Keratinocyte (primary cell): ENCODE results near the gene OPRL1. TPM values are rescaled to one million over a fixed set of nuclear protein-coding genes. Genes with fewer than 3 reads are reported as not detected.
"Not testable (repeated sequence)": the region's sequence is repeated elsewhere in the genome, so short reads cannot be mapped to it uniquely, and the experiment has no call there.

Experiments
- DNase-seq: peaks from one replicate; pipeline ENCODE4 v3.0.0-alpha.2; 2011; ENCODE audit warnings: low read depth, missing footprints, low spot score
- FAIRE-seq: peaks from 2 replicates; lab custom pipeline; 2011; peaks lifted over from hg19 to GRCh38; lab: Jason Lieb, UNC
- H2AFZ ChIP-seq: 2 replicates; pipeline ENCODE4 v1.6.0; 2012; ENCODE audit warnings: low read length, control low read depth, inconsistent platforms; ENCODE audit not compliant: control insufficient read depth
- H3K27ac ChIP-seq: 2 replicates; pipeline ENCODE4 v1.5.1; 2011; ENCODE audit warnings: low read length; ENCODE audit not compliant: control insufficient read depth, insufficient read depth
- H3K27me3 ChIP-seq: 3 replicates; pipeline ENCODE4 v1.6.0; 2011; ENCODE audit warnings: low read length; ENCODE audit not compliant: control insufficient read depth, insufficient read depth; ENCODE audit errors: extremely low read depth
- H3K36me3 ChIP-seq, 2 experiments: 2 replicates in 1 of 2; 3 replicates in 1 of 2; pipeline ENCODE4 v1.5.1; 2011; ENCODE audit warnings: low read length in 2 of 2, mild to moderate bottlenecking in 1 of 2; ENCODE audit not compliant: control insufficient read depth in 2 of 2, insufficient read depth in 2 of 2; ENCODE audit errors: extremely low read depth in 1 of 2
- H3K4me1 ChIP-seq: 3 replicates; pipeline ENCODE4 v1.5.1; 2011; ENCODE audit warnings: low read length; ENCODE audit not compliant: control insufficient read depth, insufficient read depth; ENCODE audit errors: extremely low read depth
- H3K4me2 ChIP-seq: 3 replicates; pipeline ENCODE4 v1.6.0; 2011; ENCODE audit warnings: low read depth, low read length; ENCODE audit not compliant: control insufficient read depth, insufficient read depth; ENCODE audit errors: extremely low read depth
- H3K4me3 ChIP-seq, 3 experiments: fragments of 200-600 bp in 1 of 3; sonication (generic) in 1 of 3; 2 replicates in 2 of 3; 3 replicates in 1 of 3; pipeline ENCODE4 v1.5.1; 2011 to 2016; ENCODE audit warnings: low read length in 3 of 3, mild to moderate bottlenecking in 3 of 3, control low read depth in 2 of 3, inconsistent platforms in 1 of 3, low read depth in 1 of 3, mixed read lengths in 1 of 3, mixed run types in 1 of 3, moderate library complexity in 1 of 3; ENCODE audit not compliant: control insufficient read depth in 2 of 3, insufficient read depth in 2 of 3; ENCODE audit errors: extremely low read depth in 1 of 3
- H3K79me2 ChIP-seq: 2 replicates; pipeline ENCODE4 v1.6.0; 2012; ENCODE audit warnings: low read length; ENCODE audit not compliant: control insufficient read depth, insufficient read depth
- H3K9ac ChIP-seq: 3 replicates; pipeline ENCODE4 v1.6.0; 2011; ENCODE audit warnings: low read length; ENCODE audit not compliant: control insufficient read depth, insufficient read depth; ENCODE audit errors: extremely low read depth
- H3K9me1 ChIP-seq: 3 replicates; pipeline ENCODE4 v1.6.0; 2011; ENCODE audit warnings: low read length; ENCODE audit not compliant: control insufficient read depth, insufficient read depth; ENCODE audit errors: extremely low read depth
- H3K9me3 ChIP-seq: 2 replicates; pipeline ENCODE4 v1.5.1; 2012; ENCODE audit warnings: low read depth, low read length; ENCODE audit not compliant: control insufficient read depth
- H4K20me1 ChIP-seq: 3 replicates; pipeline ENCODE4 v1.6.0; 2011; ENCODE audit warnings: low read length; ENCODE audit not compliant: control insufficient read depth, insufficient read depth; ENCODE audit errors: extremely low read depth
- CTCF ChIP-seq, 3 experiments: IDR thresholded peaks in 1 of 3; conservative IDR thresholded peaks in 1 of 3; optimal IDR thresholded peaks in 1 of 3; 2 replicates in 2 of 3; 3 replicates in 1 of 3; pipeline versions ENCODE3 to v1.5.1; 2011; ENCODE audit warnings: low read length in 3 of 3, mild to moderate bottlenecking in 3 of 3, moderate library complexity in 2 of 3, control low read depth in 1 of 3, inconsistent platforms in 1 of 3; ENCODE audit not compliant: insufficient read depth in 2 of 3; ENCODE audit errors: extremely low read depth in 1 of 3
- EZH2 ChIP-seq: IDR thresholded peaks from one replicate; pipeline ENCODE4 v1.6.1; 2012; ENCODE audit warnings: inconsistent platforms, mild to moderate bottlenecking, low read length, moderate library complexity
- dilution Hi-C: fragments of 300-500 bp; cut with MboI; formaldehyde crosslinking; loops from one replicate; pipeline ENCODE4 v1.7.0; 2020; ENCODE audit warnings: low sequenced_read_pairs; ENCODE audit not compliant: extremely low pct_ligation_motif_present
- polyA plus RNA-seq, 5 experiments: library from polyadenylated mRNA; depleted of rRNA in 3 of 5; stranded (reverse) in 3 of 5; stranded (forward) in 1 of 5; unstranded in 1 of 5; fragments of >200 nt; gene quantifications; 1 replicate in 1 of 5; 2 replicates in 3 of 5; 3 replicates in 1 of 5; pipeline versions ENCODE4 v1.2.1 to v1.2.3, GENCODE V29; 2011 to 2012; ENCODE audit warnings: missing spikeins in 2 of 5, low read depth in 1 of 5, low replicate concordance in 1 of 5

The OPRL1 gene
- polyA plus RNA-seq, 1 donor (not counting 4 experiments of a cell fraction or from before 2014, with no cell fraction given), result 0.25 TPM

- Histone ChIP-seq H3K27me3 (no peaks in the 10 kb centered on the region), H3K9ac (no peak overlapping the region), H3K9me3 (no peaks in the 10 kb centered on the region), H3K9me1 (no peaks in the 10 kb centered on the region), H3K4me2 (no peak overlapping the region), H3K36me3 (no peaks in the 10 kb centered on the region), H3K4me3 (no peak overlapping the region), H3K4me1 (no peaks in the 10 kb centered on the region), H3K79me2 (no peaks in the 10 kb centered on the region), H2AFZ (no peak overlapping the region), H4K20me1 (no peaks in the 10 kb centered on the region), H3K27ac (no peak overlapping the region)
- dilution Hi-C loops, result no loop called here
- no peak for DNase-seq
- TF ChIP-seq CTCF (optimal IDR thresholded peaks at IDR 0.05 in 1 of 3, IDR thresholded peaks at IDR 0.05 in 1 of 3, conservative IDR thresholded peaks at IDR 0.05 in 1 of 3; ENCODE audit: extremely low read depth in 1 of 3, insufficient read depth in 2 of 3, low read length in 3 of 3), result peak in 1 of 3 experiments; percentile 8
- no peak for TF ChIP-seq EZH2
- no peak for FAIRE-seq
Measured at GRCh38 chr20:64133951-64134407, 54.1 kb downstream of the OPRL1 start.

- H4K20me1 ChIP-seq, H3K9ac ChIP-seq, H3K79me2 ChIP-seq, H3K4me1 ChIP-seq, DNase-seq, H3K4me2 ChIP-seq, H3K27ac ChIP-seq, H3K9me3 ChIP-seq, H2AFZ ChIP-seq, H3K27me3 ChIP-seq, H3K4me3 ChIP-seq, FAIRE-seq, dilution Hi-C loops, H3K36me3 ChIP-seq, H3K9me1 ChIP-seq: not testable (repeated sequence)
Measured at GRCh38 chr20:64134744-64135143, 54.9 kb downstream of the OPRL1 start.
